Uterus (tissue), 4 donors: ENCODE results near the gene RUSF1. TPM values are rescaled to one million over a fixed set of nuclear protein-coding genes. Genes with fewer than 3 reads are reported as not detected.

Experiments
- DNase-seq, 2 donors: peaks; one replicate each; pipeline ENCODE4 v3.0.0-alpha.2; 2019 to 2020
- H3K27ac ChIP-seq, 2 donors: fragments of 200-600 bp; sonication (generic); 1 replicate in 1 of 2; 2 replicates in 1 of 2; pipeline ENCODE4 v1.5.1; 2016 to 2018
- H3K27me3 ChIP-seq, 2 donors: fragments of 200-600 bp; sonication (generic); one replicate each; pipeline ENCODE4 v1.5.1; 2018 to 2019; ENCODE audit warnings: control low read depth in 1 of 2
- H3K36me3 ChIP-seq, 2 donors: fragments of 200-600 bp; sonication (generic); one replicate each; pipeline ENCODE4 v1.5.1; 2019; ENCODE audit warnings: control low read depth in 1 of 2
- H3K4me1 ChIP-seq, 2 donors: fragments of 200-600 bp; sonication (generic); one replicate each; pipeline ENCODE4 v1.5.1; 2018 to 2019; ENCODE audit warnings: control low read depth in 1 of 2
- H3K4me3 ChIP-seq, 2 donors: fragments of 200-600 bp; sonication (generic); 1 replicate in 1 of 2; 2 replicates in 1 of 2; pipeline ENCODE4 v1.5.1; 2018 to 2019; ENCODE audit warnings: mild to moderate bottlenecking in 1 of 2
- H3K9me3 ChIP-seq, 2 donors: fragments of 200-600 bp; sonication (generic); one replicate each; pipeline ENCODE4 v1.5.1; 2019; ENCODE audit warnings: control low read depth in 1 of 2
- CTCF ChIP-seq, 4 experiments: fragments of 200-600 bp in 2 of 4; fragments of 450-650 bp in 2 of 4; sonication (generic) in 2 of 4; IDR thresholded peaks; one replicate each; pipeline ENCODE4 v1.5.1; 2016 to 2019; ENCODE audit warnings: antibody characterized with exemption in 4 of 4, mild to moderate bottlenecking in 2 of 4, moderate library complexity in 1 of 4
- POLR2A ChIP-seq, 2 donors: fragments of 450-650 bp; IDR thresholded peaks; one replicate each; pipeline ENCODE4 v1.6.1; 2016; ENCODE audit warnings: antibody characterized with exemption in 2 of 2, mild to moderate bottlenecking in 1 of 2, moderate library complexity in 1 of 2
- intact Hi-C: fragments of 100-400 bp; cut with DNase I; formaldehyde crosslinking; loops from one replicate; pipeline ENCODE4 v1.15.1; 2023; ENCODE audit warnings: low total_unique reads
- total RNA-seq, 4 donors: library from RNA; depleted of rRNA in 3 of 4; stranded (reverse); fragments of >200 nt in 3 of 4; gene quantifications; one replicate each; pipeline versions ENCODE4 v1.1.0 to v1.2.4, GENCODE V29; 2014 to 2023
- donor health status: DM: yes; HTN: yes; CAD: no.

Gene RUSF1
- total RNA-seq, 4 donors from 2014 or later = 19.2 to 93.5 (median 82.9) TPM

GRCh38 chr16:31530405-31530804, 22.2 kb upstream of the RUSF1 start:
- Histone ChIP-seq H3K4me3 (no peak overlapping the region), H3K4me1 (peaks cover 0 to 6% of the 10 kb centered on the region in 2 donors), H3K9me3 (no peaks in the 10 kb centered on the region), H3K27ac (no peak overlapping the region), H3K36me3 (no peaks in the 10 kb centered on the region), H3K27me3 (no peaks in the 10 kb centered on the region)
- intact Hi-C loops = no loop called here
- DNase-seq = no peak
- TF ChIP-seq POLR2A (IDR thresholded peaks at IDR 0.05) = no peak
- no peak for TF ChIP-seq CTCF (IDR thresholded peaks at IDR 0.05)

- H3K4me1 ChIP-seq = peaks cover 0 to 6% of the 10 kb centered on the region in 2 donors
- no peaks in the 10 kb centered on the region for H3K36me3 ChIP-seq
- H3K27me3 ChIP-seq = no peaks in the 10 kb centered on the region
- intact Hi-C loops = no loop called here
- peak overlapping the region; percentile 23 to 45 for H3K4me3 ChIP-seq
- H3K27ac ChIP-seq = peak overlapping the region; percentile 23 to 79
- no peak for DNase-seq
- TF ChIP-seq POLR2A (IDR thresholded peaks at IDR 0.05) (no peak), CTCF (IDR thresholded peaks at IDR 0.05) (no peak)
- H3K9me3 ChIP-seq = no peaks in the 10 kb centered on the region
Observed at GRCh38 chr16:31529937-31530312, 21.7 kb upstream of the RUSF1 start.

DNA sequence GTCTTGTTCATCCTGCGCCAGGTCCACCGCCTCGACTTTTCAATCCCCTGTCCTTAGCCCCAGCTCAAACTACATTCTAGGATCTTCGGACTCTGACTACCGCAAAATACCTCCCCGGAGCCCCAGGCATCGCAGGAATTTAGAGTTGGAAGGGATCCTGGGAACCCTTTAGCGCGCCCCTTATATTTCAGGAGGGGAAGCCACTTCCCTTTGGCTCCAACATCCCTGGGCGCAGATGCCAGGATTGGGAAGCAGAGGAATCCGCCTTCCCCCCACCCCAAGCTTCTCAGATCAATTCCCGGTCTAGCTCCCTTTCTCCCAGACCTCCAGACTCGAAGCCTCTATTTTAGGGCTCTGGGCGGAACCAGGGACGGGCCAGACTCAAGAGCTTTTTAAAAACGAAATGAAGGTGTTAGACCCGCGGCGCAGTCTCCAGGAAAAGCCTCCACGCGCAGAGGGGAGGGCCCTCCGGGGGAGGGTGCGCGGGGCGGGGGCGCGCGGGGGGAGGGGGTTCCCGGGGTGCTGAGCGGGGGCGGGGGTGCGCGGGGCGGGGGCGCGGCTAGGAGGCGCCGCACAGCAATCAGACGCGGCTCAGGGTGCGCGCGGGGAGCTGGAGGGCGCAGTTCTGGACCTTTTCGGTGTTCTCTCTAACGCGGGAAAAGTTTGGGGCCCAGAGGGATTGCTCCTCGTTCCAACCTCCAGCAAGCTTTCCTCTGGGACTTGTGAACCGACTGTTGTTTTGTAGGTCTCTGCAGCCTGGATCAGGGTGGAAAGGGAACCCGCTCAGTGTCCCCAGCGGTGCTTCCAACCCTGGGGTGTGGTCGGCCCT, 21.1 kb upstream of the RUSF1 start:
- TF ChIP-seq POLR2A (IDR thresholded peaks at IDR 0.05) = no peak
- peak in 1 of 4 experiments; percentile 5 for TF ChIP-seq CTCF (IDR thresholded peaks at IDR 0.05)
- peaks cover 0 to 6% of the 10 kb centered on the region in 2 donors for H3K4me1 ChIP-seq
- intact Hi-C loops = no loop called here
- H3K36me3 ChIP-seq = no peaks in the 10 kb centered on the region
- H3K9me3 ChIP-seq = no peaks in the 10 kb centered on the region
- peak overlapping the region; percentile 23 to 45 for H3K4me3 ChIP-seq
- peak; percentile 47 to 53 for DNase-seq
- no peaks in the 10 kb centered on the region for H3K27me3 ChIP-seq
- H3K27ac ChIP-seq = peak overlapping the region; percentile 23 to 79

GRCh38 chr16:31528523-31529107, 20.4 kb upstream of the RUSF1 start:
- DNase-seq = peak; percentile 30 to 35
- peak overlapping the region; percentile 23 to 45 for H3K4me3 ChIP-seq
- no peaks in the 10 kb centered on the region for H3K27me3 ChIP-seq
- H3K36me3 ChIP-seq = no peaks in the 10 kb centered on the region
- peaks cover 0 to 6% of the 10 kb centered on the region in 2 donors for H3K4me1 ChIP-seq
- TF ChIP-seq POLR2A (IDR thresholded peaks at IDR 0.05) (no peak), CTCF (IDR thresholded peaks at IDR 0.05) (no peak)
- intact Hi-C loops = no loop called here
- H3K9me3 ChIP-seq = no peaks in the 10 kb centered on the region
- H3K27ac ChIP-seq = peak overlapping the region; percentile 23 to 79

DNA sequence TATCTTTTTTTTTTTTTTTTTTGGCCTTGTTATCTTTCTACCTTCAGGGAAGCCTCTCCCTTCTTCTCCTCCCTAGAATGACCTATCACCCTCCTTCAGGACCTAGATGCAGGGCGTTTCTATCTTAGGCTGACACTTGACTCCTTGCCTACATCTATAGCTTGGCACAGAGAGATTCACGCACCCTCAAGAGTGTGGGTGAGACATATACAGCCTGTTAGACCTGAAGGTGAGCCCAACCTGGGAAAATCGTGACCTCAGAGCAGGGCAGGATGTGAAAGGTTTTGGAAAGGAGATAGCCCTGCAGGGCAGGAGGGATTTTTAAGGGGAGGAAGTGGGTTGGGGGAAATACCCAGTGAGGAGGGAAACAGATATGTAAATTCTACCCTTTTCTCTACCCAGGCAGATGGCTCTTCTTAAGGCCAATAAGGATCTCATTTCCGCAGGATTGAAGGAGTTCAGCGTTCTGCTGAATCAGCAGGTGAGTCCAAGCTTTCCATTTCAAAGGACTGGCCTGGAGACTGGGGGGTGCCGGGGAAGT, 19.6 kb upstream of the RUSF1 start, which contains the start of gene AHSP:
AHSP (plus strand) TSS at position 167 of the 541 bp plus-strand sequence; CDS start at position 407, 240 bp downstream.
- Histone ChIP-seq H3K4me3 (peak within 1 kb of the TSS in 1 of 2 donors; percentile 45), H3K36me3 (no peaks in the 10 kb centered on the region), H3K27ac (peak within 1 kb of the TSS; percentile 23 to 79), H3K4me1 (peaks cover 0 to 6% of the 10 kb centered on the region in 2 donors), H3K27me3 (no peaks in the 10 kb centered on the region), H3K9me3 (no peaks in the 10 kb centered on the region)
- TF ChIP-seq CTCF (IDR thresholded peaks at IDR 0.05) = no peak
- no peak for TF ChIP-seq POLR2A (IDR thresholded peaks at IDR 0.05)
- no peak for DNase-seq
- intact Hi-C loops = no loop called here
